ENCODE measurements around the gene TCFL5.

TCFL5 gene

GRCh38 chr20:62889411-62889810 is 27.8 kb upstream of the TCFL5 start:
- no peaks in the 10 kb centered on the region for H3K9me3 Mint-ChIP-seq
- H3K27me3 Mint-ChIP-seq = no peaks in the 10 kb centered on the region
- no peak overlapping the region for H3K27ac Mint-ChIP-seq
- no peak overlapping the region for H3K4me3 Mint-ChIP-seq
- ATAC-seq (ENCODE audit: low read depth) = no peak
- no peak for DNase-seq (ENCODE audit: low spot score in 2 of 2)
- no peaks in the 10 kb centered on the region for H3K4me1 Mint-ChIP-seq
- peaks cover 25% of the 10 kb centered on the region for H3K36me3 Mint-ChIP-seq

- Mint-ChIP-seq H3K4me1 (no peaks in the 10 kb centered on the region), H3K27me3 (no peaks in the 10 kb centered on the region), H3K4me3 (no peak overlapping the region), H3K27ac (no peak overlapping the region), H3K9me3 (no peaks in the 10 kb centered on the region), H3K36me3 (peaks cover 22% of the 10 kb centered on the region)
- no peak for DNase-seq (ENCODE audit: low spot score in 2 of 2)
- ATAC-seq (ENCODE audit: low read depth) = no peak
Observed at GRCh38 chr20:62888910-62889309, 27.3 kb upstream of the TCFL5 start.

GRCh38 chr20:62888406-62888805 is 26.8 kb upstream of the TCFL5 start:
- Mint-ChIP-seq H3K27me3 (no peaks in the 10 kb centered on the region), H3K27ac (no peak overlapping the region), H3K4me1 (no peaks in the 10 kb centered on the region), H3K4me3 (no peak overlapping the region), H3K36me3 (peaks cover 22% of the 10 kb centered on the region), H3K9me3 (no peaks in the 10 kb centered on the region)
- ATAC-seq (ENCODE audit: low read depth) (no peak), DNase-seq (ENCODE audit: low spot score in 2 of 2) (no peak)

- H3K9me3 Mint-ChIP-seq = no peaks in the 10 kb centered on the region
- DNase-seq (ENCODE audit: low spot score in 2 of 2) (no peak), ATAC-seq (ENCODE audit: low read depth) (no peak)
- no peaks in the 10 kb centered on the region for H3K27me3 Mint-ChIP-seq
- H3K36me3 Mint-ChIP-seq = peaks cover 22% of the 10 kb centered on the region
- H3K4me1 Mint-ChIP-seq = no peaks in the 10 kb centered on the region
- H3K27ac Mint-ChIP-seq = no peak overlapping the region
- H3K4me3 Mint-ChIP-seq = no peak overlapping the region
Observed at GRCh38 chr20:62887860-62888239, 26.2 kb upstream of the TCFL5 start.

- Mint-ChIP-seq H3K27me3 (no peaks in the 10 kb centered on the region), H3K4me3 (no peak overlapping the region), H3K36me3 (peaks cover 18% of the 10 kb centered on the region), H3K27ac (no peak overlapping the region), H3K9me3 (no peaks in the 10 kb centered on the region), H3K4me1 (no peaks in the 10 kb centered on the region)
- ATAC-seq (ENCODE audit: low read depth) (no peak), DNase-seq (ENCODE audit: low spot score in 2 of 2) (no peak)
Observed at GRCh38 chr20:62887152-62887859, 25.7 kb upstream of the TCFL5 start.

- H3K9me3 Mint-ChIP-seq = no peaks in the 10 kb centered on the region
- DNase-seq (ENCODE audit: low spot score in 2 of 2) = no peak
- no peaks in the 10 kb centered on the region for H3K4me1 Mint-ChIP-seq
- H3K27me3 Mint-ChIP-seq = no peaks in the 10 kb centered on the region
- H3K27ac Mint-ChIP-seq = no peak overlapping the region
- ATAC-seq (ENCODE audit: low read depth) = no peak
- peaks cover 15% of the 10 kb centered on the region for H3K36me3 Mint-ChIP-seq
- no peak overlapping the region for H3K4me3 Mint-ChIP-seq
Observed at GRCh38 chr20:62886709-62887058, 25.1 kb upstream of the TCFL5 start.

GRCh38 chr20:62885896-62886708 is 24.5 kb upstream of the TCFL5 start:
- ATAC-seq (ENCODE audit: low read depth) = no peak
- DNase-seq (ENCODE audit: low spot score in 2 of 2) = no peak
- H3K27ac Mint-ChIP-seq = no peak overlapping the region
- H3K9me3 Mint-ChIP-seq = no peaks in the 10 kb centered on the region
- no peak overlapping the region for H3K4me3 Mint-ChIP-seq
- H3K27me3 Mint-ChIP-seq = no peaks in the 10 kb centered on the region
- H3K36me3 Mint-ChIP-seq = peaks cover 16% of the 10 kb centered on the region
- no peaks in the 10 kb centered on the region for H3K4me1 Mint-ChIP-seq

- DNase-seq (ENCODE audit: low spot score in 2 of 2) (no peak), ATAC-seq (ENCODE audit: low read depth) (no peak)
- Mint-ChIP-seq H3K4me3 (no peak overlapping the region), H3K27ac (no peak overlapping the region), H3K9me3 (no peaks in the 10 kb centered on the region), H3K36me3 (peaks cover 10% of the 10 kb centered on the region), H3K4me1 (no peaks in the 10 kb centered on the region), H3K27me3 (no peaks in the 10 kb centered on the region)
Observed at GRCh38 chr20:62885046-62885895, 23.6 kb upstream of the TCFL5 start.

GRCh38 chr20:62884556-62884955 is 22.9 kb upstream of the TCFL5 start:
- ATAC-seq (ENCODE audit: low read depth) (no peak), DNase-seq (ENCODE audit: low spot score in 2 of 2) (no peak)
- H3K27ac Mint-ChIP-seq = no peak overlapping the region
- peaks cover 8% of the 10 kb centered on the region for H3K36me3 Mint-ChIP-seq
- no peaks in the 10 kb centered on the region for H3K9me3 Mint-ChIP-seq
- no peaks in the 10 kb centered on the region for H3K27me3 Mint-ChIP-seq
- H3K4me1 Mint-ChIP-seq = no peaks in the 10 kb centered on the region
- H3K4me3 Mint-ChIP-seq = no peak overlapping the region

- no peaks in the 10 kb centered on the region for H3K4me1 Mint-ChIP-seq
- no peaks in the 10 kb centered on the region for H3K9me3 Mint-ChIP-seq
- no peak overlapping the region for H3K4me3 Mint-ChIP-seq
- no peak overlapping the region for H3K27ac Mint-ChIP-seq
- peaks cover 6% of the 10 kb centered on the region for H3K36me3 Mint-ChIP-seq
- ATAC-seq (ENCODE audit: low read depth) (no peak), DNase-seq (ENCODE audit: low spot score in 2 of 2) (no peak)
- no peaks in the 10 kb centered on the region for H3K27me3 Mint-ChIP-seq
Observed at GRCh38 chr20:62882426-62882825, 20.8 kb upstream of the TCFL5 start.

- Mint-ChIP-seq H3K4me3 (no peak overlapping the region), H3K27ac (no peak overlapping the region), H3K9me3 (no peaks in the 10 kb centered on the region), H3K27me3 (no peaks in the 10 kb centered on the region), H3K4me1 (no peaks in the 10 kb centered on the region), H3K36me3 (peaks cover 6% of the 10 kb centered on the region)
- ATAC-seq (ENCODE audit: low read depth) (no peak), DNase-seq (ENCODE audit: low spot score in 2 of 2) (no peak)
Observed at GRCh38 chr20:62881662-62882395, 20.2 kb upstream of the TCFL5 start.

- Mint-ChIP-seq H3K9me3 (no peaks in the 10 kb centered on the region), H3K27me3 (no peaks in the 10 kb centered on the region), H3K27ac (no peak overlapping the region), H3K36me3 (peaks cover 6% of the 10 kb centered on the region), H3K4me1 (no peaks in the 10 kb centered on the region), H3K4me3 (no peak overlapping the region)
- no peak for ATAC-seq (ENCODE audit: low read depth)
- no peak for DNase-seq (ENCODE audit: low spot score in 2 of 2)
Observed at GRCh38 chr20:62880935-62881661, 19.5 kb upstream of the TCFL5 start.

GRCh38 chr20:62880147-62880934 is 18.7 kb upstream of the TCFL5 start:
- DNase-seq (ENCODE audit: low spot score in 2 of 2) (no peak), ATAC-seq (ENCODE audit: low read depth) (no peak)
- Mint-ChIP-seq H3K4me1 (peaks cover 2% of the 10 kb centered on the region), H3K36me3 (peaks cover 6% of the 10 kb centered on the region), H3K27ac (no peak overlapping the region), H3K27me3 (peaks cover 1% of the 10 kb centered on the region), H3K4me3 (no peak overlapping the region), H3K9me3 (no peaks in the 10 kb centered on the region)

Measured in memory B cell (primary cell).